Body of pancreas (tissue), 4 donors: ENCODE results near the gene HBG2.

Experiments
- CTCF ChIP-seq, 7 experiments: fragments of 450-650 bp in 4 of 7; fragments of 200-600 bp in 3 of 7; sonication (generic) in 3 of 7; IDR thresholded peaks; one replicate each; pipeline ENCODE4 v1.5.1; 2016 to 2019; ENCODE audit warnings: antibody characterized with exemption in 7 of 7
- POLR2A ChIP-seq, 3 donors: fragments of 450-650 bp; IDR thresholded peaks; one replicate each; pipeline ENCODE4 v1.6.1; 2016; ENCODE audit warnings: antibody characterized with exemption in 3 of 3, mild to moderate bottlenecking in 2 of 3

- TF ChIP-seq CTCF (IDR thresholded peaks at IDR 0.05): no peak
- TF ChIP-seq POLR2A (IDR thresholded peaks at IDR 0.05): no peak
These were observed 49.0 kb upstream of the HBG2 start for GRCh38 chr11:5303626-5304025.
